Activated CD8-positive, alpha-beta T cell treated with anti-CD3 and anti-CD28 coated beads for 36 hours (primary cell): ENCODE data around the gene FMN1. TPM values are rescaled to one million over a fixed set of nuclear protein-coding genes. Genes with fewer than 3 reads are reported as not detected.

ENCODE experiments used
- ATAC-seq: fragments of 200-7000 bp; cut with Tn5 transposase; one replicate; pipeline ENCODE4 v1.10.0; 2021; ENCODE audit warnings: mild to moderate bottlenecking, moderate library complexity
- CTCF ChIA-PET: fragments of 350-600 bp; sonication (Branson Sonifier 250); formaldehyde crosslinking; loops from one replicate; lab custom pipeline; 2021; ENCODE audit warnings: antibody characterized with exemption; lab: Charles Lee
- POLR2A ChIA-PET: fragments of 350-600 bp; sonication (Branson Sonifier 250); formaldehyde crosslinking; loops from one replicate; lab custom pipeline; 2021; ENCODE audit warnings: antibody characterized with exemption; lab: Charles Lee
- DNase-seq: peaks from one replicate; pipeline ENCODE4 v3.0.0-alpha.2; 2020
- H3K27ac Mint-ChIP-seq: one replicate; pipeline ENCODE4 v1.8.0; 2021; ENCODE audit warnings: mild to moderate bottlenecking, mixed read lengths
- H3K27me3 Mint-ChIP-seq: one replicate; pipeline ENCODE4 v1.8.0; 2021; ENCODE audit warnings: mixed read lengths
- H3K36me3 Mint-ChIP-seq: one replicate; pipeline ENCODE4 v1.8.0; 2021; ENCODE audit warnings: low read depth, mixed read lengths
- H3K4me1 Mint-ChIP-seq: one replicate; pipeline ENCODE4 v1.8.0; 2021; ENCODE audit warnings: low read depth, mixed read lengths
- H3K4me3 Mint-ChIP-seq: one replicate; pipeline ENCODE4 v1.8.0; 2021; ENCODE audit warnings: mild to moderate bottlenecking, moderate library complexity, mixed read lengths
- H3K9me3 Mint-ChIP-seq: one replicate; pipeline ENCODE4 v1.8.0; 2021; ENCODE audit warnings: mixed read lengths
- CTCF ChIP-seq: fragments of 200-600 bp; IDR thresholded peaks from one replicate; pipeline ENCODE4 v1.8.0; 2022; ENCODE audit warnings: antibody characterized with exemption, mild to moderate bottlenecking
- intact Hi-C: fragments of 100-400 bp; cut with micrococcal nuclease; formaldehyde crosslinking; loops from one replicate; pipeline ENCODE4 v1.10.0; 2022
- total RNA-seq, 2 experiments: library from RNA; stranded (reverse); gene quantifications; one replicate each; pipeline ENCODE4 v1.2.3, GENCODE V29; 2021

The FMN1 gene
- total RNA-seq, 2 experiments from 2014 or later, result 0.07 TPM; not detected in 1

GRCh38 chr15:32977506-32977905 is 217.0 kb downstream of the FMN1 start:
- ATAC-seq (no peak), DNase-seq (no peak)
- no peak for TF ChIP-seq CTCF
- no peak overlapping the region for H3K27ac Mint-ChIP-seq
- no peaks in the 10 kb centered on the region for H3K4me1 Mint-ChIP-seq
- intact Hi-C loops, result no loop called here
- H3K4me3 Mint-ChIP-seq, result no peak overlapping the region
- CTCF ChIA-PET, result no interaction called here
- POLR2A ChIA-PET, result no interaction called here
- no peaks in the 10 kb centered on the region for H3K36me3 Mint-ChIP-seq
- no peaks in the 10 kb centered on the region for H3K9me3 Mint-ChIP-seq
- H3K27me3 Mint-ChIP-seq, result no peaks in the 10 kb centered on the region

- no peaks in the 10 kb centered on the region for H3K9me3 Mint-ChIP-seq
- H3K4me1 Mint-ChIP-seq, result no peaks in the 10 kb centered on the region
- ATAC-seq, result no peak
- H3K4me3 Mint-ChIP-seq, result no peak overlapping the region
- ChIA-PET CTCF (no interaction called here), POLR2A (no interaction called here)
- no peaks in the 10 kb centered on the region for H3K36me3 Mint-ChIP-seq
- no peak for DNase-seq
- TF ChIP-seq CTCF, result no peak
- intact Hi-C loops, result no loop called here
- H3K27me3 Mint-ChIP-seq, result no peaks in the 10 kb centered on the region
- no peak overlapping the region for H3K27ac Mint-ChIP-seq
Measured at GRCh38 chr15:32974691-32975090, 219.8 kb downstream of the FMN1 start.

- Mint-ChIP-seq H3K4me1 (no peaks in the 10 kb centered on the region), H3K27me3 (no peaks in the 10 kb centered on the region), H3K36me3 (no peaks in the 10 kb centered on the region), H3K9me3 (no peaks in the 10 kb centered on the region), H3K4me3 (no peak overlapping the region), H3K27ac (no peak overlapping the region)
- DNase-seq (no peak), ATAC-seq (no peak)
- TF ChIP-seq CTCF, result no peak
- CTCF ChIA-PET, result no interaction called here
- POLR2A ChIA-PET, result no interaction called here
- intact Hi-C loops, result no loop called here
Measured at GRCh38 chr15:32972686-32973085, 221.8 kb downstream of the FMN1 start.

- DNase-seq (no peak), ATAC-seq (no peak)
- Mint-ChIP-seq H3K9me3 (no peaks in the 10 kb centered on the region), H3K27ac (no peak overlapping the region), H3K36me3 (no peaks in the 10 kb centered on the region), H3K4me3 (no peak overlapping the region), H3K27me3 (no peaks in the 10 kb centered on the region), H3K4me1 (no peaks in the 10 kb centered on the region)
- CTCF ChIA-PET, result interaction anchor here (1.1 kb wide), 1 partner anchor 14 kb away, joined by 4 read pairs; no protein-coding TSS in a partner anchor
- intact Hi-C loops, result no loop called here
- POLR2A ChIA-PET, result no interaction called here
- no peak for TF ChIP-seq CTCF
Measured at GRCh38 chr15:32970847-32971246, 223.7 kb downstream of the FMN1 start.

GRCh38 chr15:32967521-32967920 is 227.0 kb downstream of the FMN1 start:
- CTCF ChIA-PET, result no interaction called here
- intact Hi-C loops, result no loop called here
- DNase-seq (no peak), ATAC-seq (no peak)
- POLR2A ChIA-PET, result no interaction called here
- H3K9me3 Mint-ChIP-seq, result no peaks in the 10 kb centered on the region
- no peaks in the 10 kb centered on the region for H3K36me3 Mint-ChIP-seq
- no peaks in the 10 kb centered on the region for H3K27me3 Mint-ChIP-seq
- no peaks in the 10 kb centered on the region for H3K4me1 Mint-ChIP-seq
- no peak for TF ChIP-seq CTCF
- no peak overlapping the region for H3K27ac Mint-ChIP-seq
- no peak overlapping the region for H3K4me3 Mint-ChIP-seq
